ENCODE data around the gene TTC7B.

The TTC7B gene

GRCh38 chr14:90804292-90805083, 11.7 kb downstream of the TTC7B start:
- TF ChIP-seq ZNF274 (IDR thresholded peaks at IDR 0.05; ENCODE audit: low read depth, low read length), result no peak
- H3K4me3 ChIP-seq (ENCODE audit: low read length), result no peak overlapping the region

- H3K4me3 ChIP-seq (ENCODE audit: low read length), result no peak overlapping the region
- no peak for TF ChIP-seq ZNF274 (IDR thresholded peaks at IDR 0.05; ENCODE audit: low read depth, low read length)
Observed at GRCh38 chr14:90803249-90803648, 13.0 kb downstream of the TTC7B start.

- no peak overlapping the region for H3K4me3 ChIP-seq (ENCODE audit: low read length)
- no peak for TF ChIP-seq ZNF274 (IDR thresholded peaks at IDR 0.05; ENCODE audit: low read depth, low read length)
Observed at GRCh38 chr14:90799420-90799819, 16.8 kb downstream of the TTC7B start.

GRCh38 chr14:90797919-90798318, 18.3 kb downstream of the TTC7B start:
- TF ChIP-seq ZNF274 (IDR thresholded peaks at IDR 0.05; ENCODE audit: low read depth, low read length), result no peak
- H3K4me3 ChIP-seq (ENCODE audit: low read length), result no peak overlapping the region

- H3K4me3 ChIP-seq (ENCODE audit: low read length), result no peak overlapping the region
- TF ChIP-seq ZNF274 (IDR thresholded peaks at IDR 0.05; ENCODE audit: low read depth, low read length), result no peak
Observed at GRCh38 chr14:90797451-90797850, 18.8 kb downstream of the TTC7B start.

GRCh38 chr14:90796329-90796728, 19.9 kb downstream of the TTC7B start:
- no peak overlapping the region for H3K4me3 ChIP-seq (ENCODE audit: low read length)
- TF ChIP-seq ZNF274 (IDR thresholded peaks at IDR 0.05; ENCODE audit: low read depth, low read length), result no peak

GRCh38 chr14:90795744-90796143, 20.5 kb downstream of the TTC7B start:
- H3K4me3 ChIP-seq (ENCODE audit: low read length), result no peak overlapping the region
- no peak for TF ChIP-seq ZNF274 (IDR thresholded peaks at IDR 0.05; ENCODE audit: low read depth, low read length)

GRCh38 chr14:90791486-90791885, 24.7 kb downstream of the TTC7B start:
- no peak for TF ChIP-seq ZNF274 (IDR thresholded peaks at IDR 0.05; ENCODE audit: low read depth, low read length)
- no peak overlapping the region for H3K4me3 ChIP-seq (ENCODE audit: low read length)

GRCh38 chr14:90788031-90788430, 28.2 kb downstream of the TTC7B start:
- TF ChIP-seq ZNF274 (IDR thresholded peaks at IDR 0.05; ENCODE audit: low read depth, low read length), result no peak
- H3K4me3 ChIP-seq (ENCODE audit: low read length), result no peak overlapping the region

GRCh38 chr14:90785876-90786450, 30.3 kb downstream of the TTC7B start:
- TF ChIP-seq ZNF274 (IDR thresholded peaks at IDR 0.05; ENCODE audit: low read depth, low read length), result no peak
- H3K4me3 ChIP-seq (ENCODE audit: low read length), result no peak overlapping the region

- H3K4me3 ChIP-seq (ENCODE audit: low read length), result no peak overlapping the region
- TF ChIP-seq ZNF274 (IDR thresholded peaks at IDR 0.05; ENCODE audit: low read depth, low read length), result no peak
Observed at GRCh38 chr14:90785471-90785870, 30.8 kb downstream of the TTC7B start.

- no peak for TF ChIP-seq ZNF274 (IDR thresholded peaks at IDR 0.05; ENCODE audit: low read depth, low read length)
- H3K4me3 ChIP-seq (ENCODE audit: low read length), result no peak overlapping the region
Observed at GRCh38 chr14:90784621-90785270, 31.5 kb downstream of the TTC7B start.

- TF ChIP-seq ZNF274 (IDR thresholded peaks at IDR 0.05; ENCODE audit: low read depth, low read length), result no peak
- no peak overlapping the region for H3K4me3 ChIP-seq (ENCODE audit: low read length)
Observed at GRCh38 chr14:90783344-90783743, 32.9 kb downstream of the TTC7B start.

GRCh38 chr14:90782892-90783291, 33.3 kb downstream of the TTC7B start:
- no peak for TF ChIP-seq ZNF274 (IDR thresholded peaks at IDR 0.05; ENCODE audit: low read depth, low read length)
- H3K4me3 ChIP-seq (ENCODE audit: low read length), result no peak overlapping the region

- no peak overlapping the region for H3K4me3 ChIP-seq (ENCODE audit: low read length)
- no peak for TF ChIP-seq ZNF274 (IDR thresholded peaks at IDR 0.05; ENCODE audit: low read depth, low read length)
Observed at GRCh38 chr14:90781876-90782275, 34.4 kb downstream of the TTC7B start.

Data from GM08714 (cell line).